Heart left ventricle (tissue), 13 donors: ENCODE data around the gene NCAM1.

Source experiments
- CTCF ChIP-seq, 12 donors: fragments of 200-600 bp; sonication (generic) in 4 of 12; IDR thresholded peaks; one replicate each; pipeline versions ENCODE4 v1.5.0 to v1.8.0; 2018 to 2022; ENCODE audit warnings: antibody characterized with exemption in 12 of 12, mild to moderate bottlenecking in 5 of 12
- POLR2A ChIP-seq, 2 donors: fragments of 450-650 bp; IDR thresholded peaks; one replicate each; pipeline ENCODE4 v1.6.1; 2017; ENCODE audit warnings: antibody characterized with exemption in 2 of 2, mild to moderate bottlenecking in 2 of 2, moderate library complexity in 2 of 2
- donor health status: ischemic (EF 13 %, LVEDD 7.1; RV severe dilation, severe dysfunction).
- donor health status: DM: no; HTN: yes; CAD: no.
- donor health status: DM: no; HTN: no; CAD: no.
- donor health status: ischemic (EF 25% LVEDD 6.9; RV normal size, moderate dysfunction).
- donor health status: ischemic (EF 25% LVEDD 5.7; RV mildly dilated, moderate dysfunction).
- donor health status: ischemic (EF 35%, LVEDD 5.7; RV mildly dilated, moderate dysfunction).
- donor health status: nonischemic (EF 11% LVEDD 7.7; RV severe dilation, severe dysfunction).
- donor health status: DM: yes; HTN: yes; CAD: no.
- donor health status: PGD.
- donor health status: ischemic (EF 29% LVEDD 5.4; RV normal size, mild dysfunction).
- donor health status: nonischemic (EF 23%, LVEDD 6.1; RV moderate dilation, normal function).

DNA sequence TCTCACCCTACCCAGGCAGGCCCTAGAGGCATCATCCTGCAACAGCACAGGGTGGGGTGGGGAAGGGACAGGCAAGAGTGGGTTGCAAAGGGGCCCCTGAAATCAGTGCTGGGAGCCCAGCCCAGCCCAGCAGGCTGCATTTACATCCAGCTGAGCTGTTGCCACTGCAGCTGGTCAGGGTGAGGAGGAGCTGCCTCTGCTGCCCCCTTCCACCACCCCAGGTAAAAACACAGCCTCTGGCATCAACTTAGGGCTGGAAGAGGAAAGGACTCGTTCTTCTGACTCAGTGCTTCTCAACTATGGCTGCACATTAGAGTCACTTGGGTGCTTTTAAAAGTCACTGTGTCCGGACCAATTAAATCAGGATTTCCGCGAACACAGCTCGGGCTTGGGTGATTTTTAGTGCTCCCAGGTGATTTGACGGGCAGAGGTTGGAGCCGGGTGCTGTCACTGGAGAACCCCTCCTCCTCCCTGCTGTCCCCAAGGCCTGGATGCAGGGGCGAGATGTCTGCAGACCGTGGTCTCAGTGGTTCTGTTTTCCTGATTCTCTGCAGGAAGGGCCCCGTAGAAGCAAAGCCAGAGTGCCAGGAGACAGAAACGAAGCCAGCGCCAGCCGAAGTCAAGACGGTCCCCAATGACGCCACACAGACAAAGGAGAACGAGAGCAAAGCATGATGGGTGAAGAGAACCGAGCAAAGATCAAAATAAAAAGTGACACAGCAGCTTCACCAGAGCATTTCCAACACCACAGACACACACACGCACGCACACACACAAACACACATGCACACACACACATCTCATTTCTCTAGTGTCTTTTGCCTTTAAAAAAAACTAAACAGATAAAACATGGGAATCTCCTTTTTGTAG is 313.7 kb downstream of the NCAM1 start:
- peak in 5 of 12 donors; percentile 6 to 17 (median 13) for TF ChIP-seq CTCF (IDR thresholded peaks at IDR 0.05)
- no peak for TF ChIP-seq POLR2A (IDR thresholded peaks at IDR 0.05)
